NCI-H1417 treated with DMSO at 0.1 percent for 48 hours (cell line): ENCODE data around the gene ELAVL4.
"Not testable (repeated sequence)": the region's sequence is repeated elsewhere in the genome, so short reads cannot be mapped to it uniquely, and the experiment has no call there.

Experiments
- DNase-seq: peaks from one replicate; lab custom pipeline; 2025; lab: John Stamatoyannopoulos, UW

The ELAVL4 gene

GRCh38 chr1:50126927-50127715, 18.4 kb downstream of the ELAVL4 start:
- DNase-seq, result no peak

GRCh38 chr1:50129201-50129600, 20.5 kb downstream of the ELAVL4 start:
- no peak for DNase-seq

DNA sequence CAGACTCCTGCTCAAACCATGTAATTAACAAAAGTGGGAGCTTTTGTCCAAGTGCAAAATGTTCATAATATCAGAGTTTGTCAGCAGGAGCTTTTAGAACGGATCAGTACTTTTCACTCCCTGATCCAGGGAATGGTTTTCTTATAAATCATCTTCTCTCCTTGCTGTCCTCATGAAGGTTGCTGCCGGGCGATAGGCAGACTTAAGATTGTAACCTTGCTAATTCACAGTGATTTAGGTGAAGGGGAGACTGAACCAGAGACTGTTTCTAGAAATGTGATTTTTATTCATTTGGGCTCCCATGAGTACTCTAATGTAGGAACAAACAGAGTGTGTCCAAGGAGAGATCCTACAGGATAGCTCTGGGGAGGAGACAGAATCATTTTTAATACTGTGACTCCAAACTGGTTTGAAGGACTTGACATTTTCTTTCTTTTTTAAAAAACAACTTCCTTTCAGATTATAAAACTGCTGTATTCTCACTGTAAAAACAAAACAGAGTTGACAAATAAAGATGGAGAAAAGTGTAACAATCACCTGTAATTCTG, 23.7 kb downstream of the ELAVL4 start:
- no peak for DNase-seq

DNA sequence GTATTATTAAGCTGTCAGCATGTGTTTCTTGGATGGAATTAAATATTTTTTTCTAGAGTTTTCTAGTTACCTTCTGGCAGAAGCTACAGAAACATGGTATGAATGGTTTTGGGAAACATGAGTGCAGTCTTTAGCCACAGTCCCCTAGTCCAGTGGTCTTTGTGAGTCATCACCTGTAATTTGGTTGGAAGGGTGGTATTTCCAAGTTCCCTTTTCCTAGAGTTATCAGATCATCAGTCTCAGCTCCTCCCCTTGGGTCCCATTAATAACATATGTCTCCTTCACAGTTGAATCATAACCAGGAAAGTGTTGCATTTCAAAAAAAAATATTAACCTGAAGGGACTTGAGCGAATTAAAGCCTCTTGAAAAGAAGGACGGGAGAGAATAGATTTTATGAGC, 27.0 kb downstream of the ELAVL4 start:
- no peak for DNase-seq

DNA sequence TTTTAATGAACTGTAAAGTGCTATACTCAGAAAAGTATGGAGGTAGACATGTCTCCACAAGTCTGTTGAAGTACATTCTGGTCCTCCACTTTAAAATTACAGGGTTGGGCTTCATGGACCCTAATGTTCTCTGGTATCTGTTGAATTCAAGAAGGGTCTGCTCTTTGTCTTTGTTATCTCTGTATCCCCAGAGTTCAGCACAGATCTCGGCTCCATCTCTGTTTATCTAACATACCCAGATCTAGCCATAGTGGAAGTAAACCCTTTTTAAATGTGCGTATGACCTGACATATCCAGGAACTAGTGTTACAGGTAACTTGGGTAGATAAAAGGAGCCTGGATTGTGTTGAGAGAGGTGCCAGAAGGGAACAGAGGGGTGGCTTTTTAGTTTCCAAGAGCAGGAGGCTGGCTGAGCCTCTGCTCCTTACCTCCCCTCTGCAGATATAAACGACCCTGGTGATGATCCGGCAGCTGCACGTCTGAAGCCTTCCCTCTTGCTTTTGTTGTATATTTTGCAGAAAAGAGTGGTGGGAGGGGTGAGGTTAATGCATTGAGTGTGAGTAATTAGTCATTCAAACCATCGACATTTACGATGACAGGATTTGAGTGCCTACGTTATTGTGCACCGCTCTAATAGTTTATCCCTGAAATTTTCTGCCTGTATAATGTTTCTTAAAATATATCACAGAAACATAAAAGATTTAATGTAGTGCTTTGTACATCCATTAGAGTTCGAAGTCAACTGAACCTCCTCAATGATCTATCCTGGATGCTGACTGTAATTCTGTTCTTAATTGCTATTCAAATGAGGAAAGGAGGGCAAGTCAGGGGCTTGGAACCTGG, 30.8 kb downstream of the ELAVL4 start:
- peak; percentile 74 for DNase-seq

DNA sequence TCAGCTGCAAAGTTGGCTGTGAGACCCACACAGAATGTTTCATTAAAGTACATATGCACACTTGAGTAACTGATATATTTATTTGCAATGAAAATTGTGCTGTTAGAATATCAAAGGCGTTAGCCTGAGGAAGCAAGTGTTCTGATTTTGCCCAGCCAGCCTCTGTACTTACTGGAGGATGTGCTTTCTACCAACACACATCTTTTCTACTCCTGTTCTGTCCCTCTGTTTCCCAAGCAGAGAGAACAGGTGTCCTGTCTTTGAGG, 31.4 kb downstream of the ELAVL4 start:
- DNase-seq, result no peak

- DNase-seq, result no peak
These were observed 38.6 kb downstream of the ELAVL4 start for GRCh38 chr1:50147191-50147850.

DNA sequence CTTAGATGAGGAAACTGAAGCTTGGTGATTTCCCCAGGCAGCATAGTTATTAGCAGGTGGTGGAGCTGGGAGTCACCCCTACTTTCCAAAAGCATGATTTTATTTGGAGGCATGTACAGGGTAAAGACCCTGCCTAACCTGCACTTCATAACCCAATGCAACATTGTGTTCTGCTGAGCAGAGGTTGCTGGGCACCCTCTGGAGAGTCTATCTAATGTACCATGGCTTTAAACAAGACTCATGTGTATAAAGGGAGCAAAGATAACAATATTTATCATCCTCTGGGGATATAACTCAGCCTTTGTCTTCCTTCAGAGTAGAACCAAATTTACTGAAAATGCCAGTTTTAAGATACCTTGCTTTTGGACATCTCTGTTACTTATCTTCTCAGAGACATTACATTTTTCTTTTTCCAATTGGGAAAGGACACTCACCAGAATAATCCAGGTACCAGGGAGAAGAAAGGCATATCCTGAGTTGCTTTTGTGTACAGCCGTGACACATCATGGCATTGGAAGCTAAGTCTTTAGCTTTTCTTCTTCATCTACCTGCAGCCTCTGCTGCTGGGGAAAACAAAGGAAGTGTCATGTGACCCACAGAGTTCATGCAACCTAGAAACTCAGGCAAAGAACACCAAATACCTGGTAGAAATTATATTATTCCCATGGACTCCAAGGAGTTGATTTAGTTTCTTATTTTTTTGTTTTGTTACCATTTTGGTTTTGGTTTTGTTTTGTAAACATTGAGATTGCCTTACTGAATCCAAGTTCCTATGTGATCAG, 39.6 kb downstream of the ELAVL4 start:
- DNase-seq, result no peak

- no peak for DNase-seq
These were observed 43.5 kb downstream of the ELAVL4 start for GRCh38 chr1:50152236-50152635.

- DNase-seq, result no peak
These were observed 46.8 kb downstream of the ELAVL4 start for GRCh38 chr1:50155541-50155940.

DNA sequence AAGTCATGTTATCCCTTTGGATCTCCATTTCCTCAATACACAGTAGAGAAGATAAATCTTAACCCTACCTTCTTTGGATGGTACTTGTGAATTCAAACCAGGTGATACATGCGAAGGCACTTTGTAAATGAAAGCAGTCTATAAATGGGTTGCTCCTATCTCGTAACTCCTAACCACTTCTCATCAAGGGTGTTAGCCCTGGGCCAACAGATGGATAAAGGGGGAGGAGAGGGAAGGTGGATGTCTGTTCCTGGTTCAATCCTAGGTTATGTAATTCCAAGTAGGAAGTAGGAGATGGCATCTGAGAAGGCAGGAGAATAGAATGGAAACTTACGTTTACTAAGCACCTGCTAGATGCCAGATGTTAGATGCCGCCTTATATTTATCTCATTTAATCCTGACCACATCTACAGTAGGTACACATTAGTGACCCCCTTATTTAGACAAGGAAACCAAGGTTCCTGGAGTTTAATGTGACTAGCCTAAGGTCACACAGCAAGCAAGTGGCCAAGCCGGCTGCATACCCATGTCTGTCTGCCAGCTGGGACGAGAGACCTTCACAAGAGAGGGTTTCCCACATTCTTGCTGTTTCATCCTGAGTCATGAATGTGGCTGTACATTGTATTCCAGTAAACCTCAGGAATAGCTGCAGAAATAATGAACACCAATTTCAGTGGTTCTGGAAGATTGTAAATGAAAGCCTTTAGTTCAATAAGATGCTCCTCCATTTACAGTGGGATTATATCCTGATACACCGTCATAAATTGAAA, 47.7 kb downstream of the ELAVL4 start:
- no peak for DNase-seq

DNA sequence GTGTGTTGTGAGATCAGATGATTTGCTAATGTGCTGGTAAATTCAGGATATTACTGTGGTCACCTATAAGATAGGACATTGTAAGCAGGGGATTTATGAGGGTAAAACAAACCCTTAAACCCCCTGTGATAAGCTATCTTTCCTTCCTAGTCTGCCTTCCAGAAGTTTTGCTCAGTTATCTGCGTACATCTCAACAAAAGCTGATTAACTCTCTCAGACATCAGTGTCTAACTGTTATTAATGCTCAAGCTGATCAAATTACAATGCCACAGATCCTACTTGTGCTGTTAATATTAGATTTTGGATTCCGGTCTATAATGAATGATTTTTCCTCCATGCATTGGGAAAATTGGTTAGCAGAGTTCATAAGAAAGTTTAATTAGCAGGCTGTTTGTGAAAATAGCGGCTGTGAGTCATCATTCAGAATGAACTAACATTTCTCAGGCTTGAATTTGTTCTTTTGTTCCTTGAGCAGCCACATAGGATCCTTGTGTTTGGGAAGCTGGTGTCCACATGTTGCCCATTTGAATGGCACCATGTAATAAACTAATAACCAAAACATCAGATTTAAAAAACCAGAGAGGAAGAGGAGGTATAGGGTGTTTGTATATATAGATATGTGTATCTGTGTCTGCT, 48.7 kb downstream of the ELAVL4 start:
- no peak for DNase-seq

DNA sequence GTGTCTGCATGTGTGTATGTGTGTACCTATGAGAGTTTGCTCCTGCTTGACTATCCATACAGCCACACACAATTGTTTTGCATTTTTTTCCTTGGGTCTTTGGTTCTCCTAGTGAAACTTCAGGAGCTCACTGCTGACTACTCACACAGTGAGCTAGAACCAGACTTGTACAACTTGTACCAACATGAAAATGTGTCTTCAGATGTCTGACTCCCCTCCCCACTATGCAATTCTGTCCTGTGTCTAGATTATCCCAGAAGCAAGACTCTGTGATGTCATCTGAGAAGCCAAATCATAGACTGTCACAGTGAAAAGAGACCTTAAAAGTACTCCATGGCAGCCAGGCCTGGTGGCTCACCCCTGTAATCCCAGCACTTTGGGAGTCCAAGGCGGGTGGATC, 49.7 kb downstream of the ELAVL4 start:
- DNase-seq, result no peak

DNA sequence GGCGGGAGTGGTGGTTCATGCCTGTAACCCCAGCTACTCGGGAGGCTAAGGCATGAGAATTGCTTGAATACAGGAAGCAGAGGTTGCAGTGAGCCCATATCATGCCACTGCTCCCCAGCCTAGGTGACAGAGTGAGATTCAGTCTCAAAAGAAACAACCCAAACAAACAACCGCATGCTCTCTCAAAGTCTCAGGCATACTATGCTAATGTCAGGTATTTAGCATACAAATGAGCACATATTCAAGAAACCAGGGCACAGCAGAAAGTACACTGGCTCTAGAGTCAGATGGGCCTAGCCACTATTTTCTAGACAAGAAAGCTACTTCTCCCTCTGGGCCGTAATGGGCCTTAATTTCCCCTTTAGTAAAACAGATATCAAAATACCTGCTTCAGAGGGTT, 55.0 kb downstream of the ELAVL4 start:
- DNase-seq, result no peak

GRCh38 chr1:50166351-50166750, 57.6 kb downstream of the ELAVL4 start:
- not testable (repeated sequence) for DNase-seq

DNA sequence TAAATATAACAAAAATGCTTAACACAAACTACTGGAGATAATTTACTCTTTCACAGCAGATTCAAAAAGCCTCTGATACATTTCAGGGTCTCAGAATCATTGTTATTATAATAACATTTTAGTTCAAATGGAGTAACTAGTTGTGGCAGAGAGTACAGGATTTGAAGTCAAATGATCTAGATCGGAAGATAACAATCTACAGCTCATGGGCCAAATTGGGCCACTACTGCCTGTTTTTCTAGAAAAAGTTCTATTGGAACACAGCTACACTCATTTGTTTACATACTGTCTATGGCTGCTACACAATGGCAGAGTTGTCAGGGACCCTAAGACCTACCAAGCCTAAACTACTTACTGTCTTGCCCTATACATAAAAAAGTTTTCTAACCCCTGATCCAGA, 63.6 kb downstream of the ELAVL4 start:
- DNase-seq, result no peak

DNA sequence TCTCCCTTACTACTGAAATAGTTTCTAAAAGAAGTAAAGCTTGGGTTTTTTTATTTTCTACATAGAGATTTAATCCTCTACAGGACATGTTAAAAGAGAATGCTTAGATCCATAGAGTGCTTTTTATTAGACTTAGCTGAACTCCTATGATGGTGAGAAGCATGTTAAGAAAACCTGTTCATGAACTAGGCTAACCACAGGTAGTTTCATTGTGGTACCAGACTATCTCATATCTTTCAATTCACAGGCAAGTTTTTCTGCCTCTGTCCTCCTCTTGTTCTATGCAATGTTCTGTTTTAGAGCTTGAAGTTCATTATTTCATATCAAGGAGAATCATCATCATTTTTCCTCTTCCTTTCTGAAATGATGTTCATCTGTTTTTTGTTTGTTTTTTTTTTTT, 65.4 kb downstream of the ELAVL4 start:
- DNase-seq, result no peak

DNA sequence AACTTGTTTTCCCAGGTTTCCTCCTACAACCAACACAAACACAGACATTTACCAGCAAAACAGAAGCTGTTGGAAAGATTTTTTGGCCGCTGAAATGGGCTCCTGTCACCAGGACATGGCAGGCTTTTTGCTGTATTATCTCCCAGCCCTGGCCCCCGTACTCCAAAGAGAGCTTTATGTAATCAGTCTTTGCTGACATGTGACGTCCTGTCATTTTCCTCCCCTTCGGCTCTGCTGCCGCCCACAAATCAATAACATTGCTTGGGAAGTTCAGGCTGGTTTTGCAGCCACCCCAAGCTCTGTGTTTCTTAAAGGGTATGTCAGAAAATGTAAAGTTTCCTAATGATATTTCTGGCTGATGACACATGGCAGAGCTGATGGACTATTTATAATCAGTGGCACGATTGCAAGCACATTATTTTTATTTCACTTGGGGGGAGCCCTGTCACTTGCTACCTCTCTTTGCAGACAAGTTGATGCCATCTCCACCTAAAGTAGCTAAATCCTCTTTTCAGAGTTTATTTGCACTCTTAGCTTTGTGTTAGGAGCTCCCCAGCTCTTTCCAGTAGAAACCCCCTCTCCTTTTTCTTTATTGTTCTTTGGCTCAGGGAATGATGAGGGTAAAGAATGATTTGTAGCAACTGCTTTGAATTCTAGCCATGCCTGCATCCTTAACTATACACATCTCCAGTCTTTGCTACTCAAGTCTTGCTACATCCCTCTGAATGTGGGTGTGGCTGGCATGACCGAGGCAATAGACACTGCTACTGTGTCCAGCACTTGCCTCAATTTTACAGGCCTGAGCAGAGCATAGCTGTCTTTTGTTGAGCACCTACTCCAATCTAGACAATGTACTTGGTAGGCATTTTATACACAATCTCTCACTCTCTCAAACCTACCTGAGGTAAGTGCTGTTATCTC, 67.3 kb downstream of the ELAVL4 start:
- no peak for DNase-seq

- DNase-seq, result no peak
These were observed 69.3 kb downstream of the ELAVL4 start for GRCh38 chr1:50177994-50178393.

DNA sequence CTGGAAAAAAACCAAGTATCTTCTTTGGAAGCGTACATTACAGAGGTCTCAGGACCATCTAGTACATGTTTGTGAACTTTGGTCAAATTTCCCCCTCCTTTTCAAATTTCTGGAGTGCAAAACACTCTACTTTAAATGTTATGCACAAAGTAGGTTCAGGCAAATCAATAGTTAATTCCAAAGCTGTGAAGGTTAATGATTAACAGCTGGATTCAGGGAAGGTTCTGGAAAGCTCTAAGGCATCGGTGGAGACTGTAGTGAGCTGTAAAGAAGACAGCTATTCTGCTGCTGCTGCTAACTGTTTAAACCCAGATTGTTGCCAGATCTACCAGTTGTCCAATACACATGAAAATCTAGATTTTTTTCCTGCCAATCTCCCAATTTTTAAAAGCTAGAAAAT, 70.9 kb downstream of the ELAVL4 start:
- DNase-seq, result no peak
